Uterine smooth muscle cell (primary cell): ENCODE results near the gene MFNG. TPM values are rescaled to one million over a fixed set of nuclear protein-coding genes. Genes with fewer than 3 reads are reported as not detected.

Experiments
- total RNA-seq: library from RNA; depleted of rRNA; stranded (reverse); fragments of >200 nt; gene quantifications from 2 replicates; pipeline ENCODE4 v1.2.3, GENCODE V29; 2014

MFNG gene, protein sequence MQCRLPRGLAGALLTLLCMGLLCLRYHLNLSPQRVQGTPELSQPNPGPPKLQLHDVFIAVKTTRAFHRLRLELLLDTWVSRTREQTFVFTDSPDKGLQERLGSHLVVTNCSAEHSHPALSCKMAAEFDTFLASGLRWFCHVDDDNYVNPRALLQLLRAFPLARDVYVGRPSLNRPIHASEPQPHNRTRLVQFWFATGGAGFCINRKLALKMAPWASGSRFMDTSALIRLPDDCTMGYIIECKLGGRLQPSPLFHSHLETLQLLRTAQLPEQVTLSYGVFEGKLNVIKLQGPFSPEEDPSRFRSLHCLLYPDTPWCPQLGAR
- total RNA-seq, result under 0.01 and 0.25 TPM in 2 replicates

DNA sequence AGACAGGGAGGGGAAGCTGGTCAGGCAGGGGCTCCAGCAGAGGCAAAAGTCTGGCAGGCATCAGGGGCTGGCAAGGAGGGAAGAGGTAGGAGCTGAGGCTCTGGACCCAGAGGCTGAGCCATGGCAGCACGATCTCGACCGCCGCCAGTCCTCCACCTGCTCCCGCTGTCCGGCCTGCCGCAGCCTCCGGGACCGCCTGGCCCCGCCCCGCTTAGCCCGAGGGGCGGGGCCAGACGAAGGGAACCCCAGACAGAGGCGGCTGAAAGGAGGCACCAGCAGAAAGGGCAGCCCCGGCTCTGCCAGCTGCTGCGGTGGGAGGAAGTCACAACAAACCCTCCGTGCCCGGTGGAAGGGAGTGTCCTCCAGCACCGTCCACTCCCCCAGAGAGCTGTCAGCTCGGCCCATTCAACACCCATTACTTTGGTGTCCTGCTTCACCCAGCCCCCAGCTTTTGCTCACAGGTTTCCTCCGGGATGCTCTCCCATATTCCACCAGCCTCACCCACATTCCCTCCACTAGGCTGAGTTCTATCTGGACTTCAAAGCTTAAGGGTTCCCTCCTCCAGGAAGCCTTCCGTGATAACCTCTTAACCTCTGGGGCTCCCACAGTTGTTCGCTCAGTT lies at the start of gene MFNG:
TSS of gene MFNG (minus strand) at position 161 of the 622 bp plus-strand sequence. CDS start 207 bp downstream, outside the sequence.

DNA sequence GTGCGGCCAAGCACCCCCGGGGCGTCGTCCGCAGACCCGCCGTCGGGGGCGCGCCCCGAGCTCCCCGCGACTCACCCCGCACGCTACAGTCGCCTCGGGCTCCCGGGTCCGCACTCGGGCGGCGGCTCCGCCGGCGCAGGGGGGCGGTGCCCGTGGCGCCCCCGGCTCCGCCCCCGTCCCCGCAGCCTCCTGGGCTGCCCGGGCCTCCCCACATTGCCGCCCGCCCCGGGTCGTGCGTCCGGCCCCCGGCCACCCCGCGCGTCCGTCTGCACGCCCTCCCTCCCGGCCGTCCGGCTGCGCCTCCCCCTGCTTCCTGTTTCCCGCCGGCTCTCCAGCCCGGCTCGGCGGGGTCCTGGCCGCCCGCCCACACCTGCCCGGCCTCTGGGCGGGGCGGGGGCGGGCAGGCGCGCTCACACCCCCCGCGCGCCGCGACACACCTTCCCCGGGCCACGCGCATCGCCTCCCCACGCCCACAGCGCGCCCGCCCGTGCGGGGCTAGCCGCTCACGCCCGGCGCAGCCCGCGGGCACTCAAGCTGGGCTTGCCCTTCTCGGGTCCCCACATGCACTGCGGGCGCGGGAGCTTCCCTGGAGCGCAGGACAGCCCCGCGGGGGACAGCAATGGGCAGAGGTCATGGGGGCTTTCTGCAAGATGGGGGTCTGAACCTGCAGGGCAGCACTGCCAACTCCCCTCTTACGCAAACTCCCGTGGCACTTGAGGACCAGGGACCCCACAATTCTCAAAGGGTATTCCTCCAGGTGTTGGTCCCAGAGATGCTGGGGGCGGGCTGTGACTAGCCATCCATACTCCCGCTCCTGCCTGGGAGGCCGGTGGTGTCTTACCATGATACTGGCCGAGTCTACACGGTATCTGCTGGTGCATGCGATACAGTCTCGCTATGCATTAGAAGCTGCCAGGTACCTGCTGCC lies 33.3 kb upstream of the MFNG start, which contains the start of gene CARD10:
TSS of gene CARD10 (minus strand) at position 148 of the 928 bp plus-strand sequence. CDS start 215 bp downstream, outside the sequence.

GRCh38 chr22:37427135-37427710 lies 59.0 kb downstream of the MFNG start, which contains the start of gene ELFN2:
Gene ELFN2, minus strand, starts transcription at chr22:37427479. Its CDS starts 51,945 bp downstream, at chr22:37375534.

Other genes with a start within 250 kb of the MFNG start
- gene RAC2, start 242.1 kb downstream of the MFNG start, total RNA-seq, result 4.0 and 7.7 TPM in 2 replicates
- gene CYTH4, start 203.9 kb downstream of the MFNG start, total RNA-seq, result 0.12 and 0.33 TPM in 2 replicates
- gene ELFN2, start 58.9 kb downstream of the MFNG start, total RNA-seq, result 0.25 and 1.00 TPM in 2 replicates
- 1.2 and 2.1 TPM in 2 replicates for gene CARD10, start 33.0 kb upstream of the MFNG start, total RNA-seq
- 11.5 and 15.1 TPM in 2 replicates for gene CDC42EP1, start 74.1 kb upstream of the MFNG start, total RNA-seq
- not detected in 2 replicates for gene LGALS2, start 93.7 kb upstream of the MFNG start, total RNA-seq
- gene GGA1, start 122.5 kb upstream of the MFNG start, total RNA-seq, result 37.8 and 39.0 TPM in 2 replicates
- 9.6 and 11.7 TPM in 2 replicates for gene SH3BP1, start 153.3 kb upstream of the MFNG start, total RNA-seq
- 6.4 and 13.8 TPM in 2 replicates for gene PDXP, start 172.3 kb upstream of the MFNG start, total RNA-seq
- 8,521 and 11,768 TPM in 2 replicates for gene LGALS1, start 189.3 kb upstream of the MFNG start, total RNA-seq
- gene NOL12, start 200.0 kb upstream of the MFNG start, total RNA-seq, result 31.1 and 42.5 TPM in 2 replicates
- gene TRIOBP, start 210.7 kb upstream of the MFNG start, total RNA-seq, result 192 and 230 TPM in 2 replicates